GM19372 (cell line): ENCODE results near the gene SCUBE2.

Experiments
- ATAC-seq: cut with Tn5 transposase; IDR thresholded peaks from one replicate; pipeline ENCODE4 v1.9.1; 2021; ENCODE audit warnings: mild to moderate bottlenecking, low read depth, moderate library complexity; ENCODE audit not compliant: unreplicated experiment

The SCUBE2 gene

GRCh38 chr11:9091044-9091922 is at the start of gene SCUBE2:
TSS of gene SCUBE2 (minus strand) at chr11:9091599. CDS start at chr11:9091528, 71 bp downstream.
- ATAC-seq = no peak

GRCh38 chr11:9141186-9141585 is 49.8 kb upstream of the SCUBE2 start:
- no peak for ATAC-seq

- no peak for ATAC-seq
These were observed 48.4 kb upstream of the SCUBE2 start for GRCh38 chr11:9139628-9140357.

- ATAC-seq = no peak
These were observed 47.5 kb upstream of the SCUBE2 start for GRCh38 chr11:9138612-9139579.

GRCh38 chr11:9138133-9138453 is 46.7 kb upstream of the SCUBE2 start:
- no peak for ATAC-seq

- ATAC-seq = peak; percentile 90
These were observed 46.1 kb upstream of the SCUBE2 start for GRCh38 chr11:9137293-9138132.

- ATAC-seq = no peak
These were observed 45.3 kb upstream of the SCUBE2 start for GRCh38 chr11:9136741-9137140.

GRCh38 chr11:9133956-9134355 is 42.6 kb upstream of the SCUBE2 start:
- no peak for ATAC-seq

GRCh38 chr11:9132203-9132878 is 40.9 kb upstream of the SCUBE2 start:
- ATAC-seq = no peak

GRCh38 chr11:9130297-9130696 is 38.9 kb upstream of the SCUBE2 start:
- ATAC-seq = no peak

- no peak for ATAC-seq
These were observed 35.2 kb upstream of the SCUBE2 start for GRCh38 chr11:9126636-9127035.

- no peak for ATAC-seq
These were observed 33.9 kb upstream of the SCUBE2 start for GRCh38 chr11:9125185-9125886.

GRCh38 chr11:9123595-9124304 is 32.4 kb upstream of the SCUBE2 start:
- no peak for ATAC-seq

GRCh38 chr11:9121469-9121796 is 30.0 kb upstream of the SCUBE2 start:
- ATAC-seq = no peak

- ATAC-seq = no peak
These were observed 29.5 kb upstream of the SCUBE2 start for GRCh38 chr11:9120664-9121468.

GRCh38 chr11:9118277-9118676 is 26.9 kb upstream of the SCUBE2 start:
- ATAC-seq = no peak

GRCh38 chr11:9112075-9112474 is 20.7 kb upstream of the SCUBE2 start:
- no peak for ATAC-seq
